Thymus (tissue), 11 donors: ENCODE data around the gene TMEM135. TPM values are rescaled to one million over a fixed set of nuclear protein-coding genes. Genes with fewer than 3 reads are reported as not detected.

Experiments used
- DNase-seq, 9 donors: peaks; one replicate each; pipeline ENCODE4 v3.0.0-alpha.2; 2013; ENCODE audit warnings: low spot score in 9 of 9, low read depth in 6 of 9, missing footprints in 1 of 9
- H3K27ac ChIP-seq, 2 donors: one replicate each; pipeline ENCODE4 v1.5.1; 2013; ENCODE audit warnings: control low read depth in 1 of 2, low read depth in 1 of 2, low read length in 1 of 2, mild to moderate bottlenecking in 1 of 2, moderate library complexity in 1 of 2
- H3K27me3 ChIP-seq, 2 donors: one replicate each; pipeline ENCODE4 v1.5.1; 2013; ENCODE audit warnings: low read length in 1 of 2; ENCODE audit not compliant: control insufficient read depth in 2 of 2, insufficient read depth in 1 of 2
- H3K36me3 ChIP-seq, 2 donors: one replicate each; pipeline ENCODE4 v1.5.1; 2013; ENCODE audit warnings: low read length in 1 of 2, mild to moderate bottlenecking in 1 of 2, moderate library complexity in 1 of 2; ENCODE audit not compliant: control insufficient read depth in 2 of 2, insufficient read depth in 2 of 2
- H3K4me1 ChIP-seq, 2 donors: one replicate each; pipeline ENCODE4 v1.5.1; 2013; ENCODE audit warnings: low read length in 2 of 2; ENCODE audit not compliant: control insufficient read depth in 2 of 2, insufficient read depth in 2 of 2
- H3K4me3 ChIP-seq, 2 donors: one replicate each; pipeline ENCODE4 v1.5.1; 2013; ENCODE audit warnings: low read length in 2 of 2, control low read depth in 1 of 2, mild to moderate bottlenecking in 1 of 2
- H3K9me3 ChIP-seq, 2 donors: one replicate each; pipeline ENCODE4 v1.5.1; 2013; ENCODE audit warnings: low read length in 1 of 2, mild to moderate bottlenecking in 1 of 2; ENCODE audit not compliant: control insufficient read depth in 2 of 2, insufficient read depth in 1 of 2
- WGBS: extraction: QIAGEN DNeasy Blood & Tissue Kit; methylation state at CpG from one replicate; pipeline ENCODE4 v1.1.7; 2013; 5-methylcytosine and 5-hydroxymethylcytosine counted together
- polyA plus RNA-seq: library from polyadenylated mRNA; stranded (reverse); fragments of 200-250 nt; gene quantifications from one replicate; pipeline ENCODE4 v1.2.3, GENCODE V29; 2013
- total RNA-seq: library from RNA; stranded (reverse); fragments of 120-200 nt; gene quantifications from one replicate; pipeline ENCODE4 v1.2.4, GENCODE V29; 2013
- donor health status: healthy.

Gene TMEM135
- total and polyA plus RNA-seq, 2 donors: 10.8 to 11.1 TPM

GRCh38 chr11:87315229-87315628 lies 277.5 kb downstream of the TMEM135 start:
- no peaks in the 10 kb centered on the region for H3K9me3 ChIP-seq
- H3K4me3 ChIP-seq: no peak overlapping the region
- H3K27me3 ChIP-seq: no peaks in the 10 kb centered on the region
- 97% methylated on average over 2 of the region's 2 CpGs for WGBS
- H3K36me3 ChIP-seq: no peaks in the 10 kb centered on the region
- H3K27ac ChIP-seq: no peak overlapping the region
- no peaks in the 10 kb centered on the region for H3K4me1 ChIP-seq
- DNase-seq: no peak

GRCh38 chr11:87316491-87316890 lies 278.8 kb downstream of the TMEM135 start:
- Histone ChIP-seq H3K36me3 (no peaks in the 10 kb centered on the region), H3K9me3 (no peaks in the 10 kb centered on the region), H3K27me3 (no peaks in the 10 kb centered on the region), H3K4me1 (no peaks in the 10 kb centered on the region), H3K4me3 (no peak overlapping the region), H3K27ac (no peak overlapping the region)
- no peak for DNase-seq

- no peaks in the 10 kb centered on the region for H3K9me3 ChIP-seq
- H3K4me1 ChIP-seq: no peaks in the 10 kb centered on the region
- WGBS: 97% methylated on average over 2 of the region's 2 CpGs
- no peak overlapping the region for H3K4me3 ChIP-seq
- H3K27ac ChIP-seq: no peak overlapping the region
- DNase-seq: no peak
- H3K36me3 ChIP-seq: no peaks in the 10 kb centered on the region
- no peaks in the 10 kb centered on the region for H3K27me3 ChIP-seq
Observed at GRCh38 chr11:87317441-87317840, 279.7 kb downstream of the TMEM135 start.

- H3K4me1 ChIP-seq: no peaks in the 10 kb centered on the region
- no peak overlapping the region for H3K4me3 ChIP-seq
- DNase-seq: no peak
- H3K9me3 ChIP-seq: no peaks in the 10 kb centered on the region
- no peaks in the 10 kb centered on the region for H3K27me3 ChIP-seq
- H3K36me3 ChIP-seq: no peaks in the 10 kb centered on the region
- H3K27ac ChIP-seq: no peak overlapping the region
Observed at GRCh38 chr11:87320123-87320522, 282.4 kb downstream of the TMEM135 start.

GRCh38 chr11:87322568-87322967 lies 284.8 kb downstream of the TMEM135 start:
- Histone ChIP-seq H3K4me3 (no peak overlapping the region), H3K9me3 (no peaks in the 10 kb centered on the region), H3K27ac (no peak overlapping the region), H3K4me1 (no peaks in the 10 kb centered on the region), H3K27me3 (no peaks in the 10 kb centered on the region), H3K36me3 (peaks cover 0 to 2% of the 10 kb centered on the region in 2 donors)
- no peak for DNase-seq
- WGBS: 97% methylated on average over 1 of the region's 1 CpG

- H3K9me3 ChIP-seq: no peaks in the 10 kb centered on the region
- DNase-seq: no peak
- H3K4me3 ChIP-seq: no peak overlapping the region
- over 99% methylated on average over 5 of the region's 5 CpGs for WGBS
- no peaks in the 10 kb centered on the region for H3K4me1 ChIP-seq
- no peaks in the 10 kb centered on the region for H3K27me3 ChIP-seq
- H3K27ac ChIP-seq: no peak overlapping the region
- H3K36me3 ChIP-seq: peaks cover 0 to 2% of the 10 kb centered on the region in 2 donors
Observed at GRCh38 chr11:87323899-87324298, 286.2 kb downstream of the TMEM135 start.

- no peak for DNase-seq
- Histone ChIP-seq H3K27me3 (no peaks in the 10 kb centered on the region), H3K9me3 (no peaks in the 10 kb centered on the region), H3K27ac (no peak overlapping the region), H3K36me3 (peaks cover 0 to 2% of the 10 kb centered on the region in 2 donors), H3K4me3 (no peak overlapping the region), H3K4me1 (no peaks in the 10 kb centered on the region)
Observed at GRCh38 chr11:87324817-87325489, 287.2 kb downstream of the TMEM135 start.

- Histone ChIP-seq H3K27me3 (no peaks in the 10 kb centered on the region), H3K4me3 (no peak overlapping the region), H3K9me3 (no peaks in the 10 kb centered on the region), H3K36me3 (peaks cover 0 to 2% of the 10 kb centered on the region in 2 donors), H3K4me1 (no peaks in the 10 kb centered on the region), H3K27ac (no peak overlapping the region)
- WGBS: 98% methylated on average over 3 of the region's 3 CpGs
- DNase-seq: no peak
Observed at GRCh38 chr11:87325490-87325872, 287.7 kb downstream of the TMEM135 start.

GRCh38 chr11:87326594-87326993 lies 288.9 kb downstream of the TMEM135 start:
- Histone ChIP-seq H3K9me3 (no peaks in the 10 kb centered on the region), H3K36me3 (peaks cover 0 to 2% of the 10 kb centered on the region in 2 donors), H3K27me3 (no peaks in the 10 kb centered on the region), H3K4me3 (no peak overlapping the region), H3K27ac (no peak overlapping the region), H3K4me1 (no peaks in the 10 kb centered on the region)
- 94% methylated on average over 2 of the region's 2 CpGs for WGBS
- DNase-seq: no peak
